Ovary (tissue), 9 donors: ENCODE data around the gene CEP85L. TPM values are rescaled to one million over a fixed set of nuclear protein-coding genes. Genes with fewer than 3 reads are reported as not detected.

Experiments
- DNase-seq, 5 donors: peaks; one replicate each; pipeline ENCODE4 v3.0.0-alpha.2; 2019 to 2020
- H3K27ac ChIP-seq, 2 donors: fragments of 200-600 bp; one replicate each; pipeline versions ENCODE4 v1.5.1 to v1.8.0; 2019 to 2022
- H3K27me3 ChIP-seq: fragments of 200-600 bp; one replicate; pipeline ENCODE4 v1.8.0; 2022
- H3K36me3 ChIP-seq: fragments of 200-600 bp; sonication (generic); one replicate; pipeline ENCODE4 v1.5.1; 2019
- H3K4me1 ChIP-seq: one replicate; pipeline ENCODE4 v1.8.1; 2013; ENCODE audit warnings: mild to moderate bottlenecking, moderate library complexity; ENCODE audit not compliant: insufficient read depth
- H3K4me3 ChIP-seq: fragments of 200-600 bp; sonication (generic); one replicate; pipeline ENCODE4 v1.5.1; 2017
- H3K9me3 ChIP-seq, 2 donors: fragments of 200-600 bp in 1 of 2; sonication (generic) in 1 of 2; one replicate each; pipeline versions ENCODE4 v1.5.1 to v1.8.1; 2013 to 2019; ENCODE audit warnings: mild to moderate bottlenecking in 1 of 2, moderate library complexity in 1 of 2
- CTCF ChIP-seq, 3 donors: fragments of 450-650 bp in 2 of 3; fragments of 200-600 bp in 1 of 3; IDR thresholded peaks; one replicate each; pipeline versions ENCODE4 v1.5.1 to v1.8.0; 2016 to 2022; ENCODE audit warnings: antibody characterized with exemption in 3 of 3, mild to moderate bottlenecking in 1 of 3
- EP300 ChIP-seq: sonication (generic); formaldehyde crosslinking; IDR thresholded peaks from one replicate; pipeline ENCODE4 v1.6.1; 2017; ENCODE audit warnings: antibody characterized with exemption
- POLR2A ChIP-seq: fragments of 450-650 bp; IDR thresholded peaks from one replicate; pipeline ENCODE4 v1.6.1; 2017; ENCODE audit warnings: antibody characterized with exemption, mild to moderate bottlenecking, moderate library complexity
- WGBS, 3 donors: extraction: QIAGEN DNeasy Blood & Tissue Kit in 1 of 3; methylation state at CpG; one replicate each; pipeline versions ENCODE4 v1.1.5 to v1.1.7; 2013 to 2017; 5-methylcytosine and 5-hydroxymethylcytosine counted together
- intact Hi-C, 4 donors: fragments of 100-400 bp; cut with DNase I; formaldehyde crosslinking; loops; one replicate each; pipeline versions ENCODE4 v1.11.0 to v1.15.1; 2022 to 2023
- polyA plus RNA-seq, 2 donors: library from polyadenylated mRNA; stranded (reverse); fragments of 200-250 nt in 1 of 2; fragments of 350-450 nt in 1 of 2; fragmentation: Illumina TruSeq in 1 of 2; extraction: RNeasy Lipid Tissue Mini Kit (QIAGEN cat#74804) in 1 of 2; gene quantifications; one replicate each; pipeline ENCODE4 v1.2.3, GENCODE V29; 2013 to 2014
- total RNA-seq, 7 donors: library from RNA; depleted of rRNA in 2 of 7; stranded (reverse); fragments of >200 nt in 2 of 7; fragmentation: NEBNext Ultra II Directional in 3 of 7; extraction: Animal tissue kit (Norgen Biotek cat#: 25700) in 3 of 7; gene quantifications; one replicate each; pipeline versions ENCODE4 v1.1.0 to v1.2.4, GENCODE V29; 2016 to 2023
- donor health status: DM: no; HTN: no; CAD: no; lungs with moderate emphysema.
- donor health status: DM: no; HTN: no; CAD: no.
- donor health status: Bipolar disorder and iron deficiency.
- donor health status: DM: yes; HTN: yes; CAD: no.
- donor health status: DM: no; HTN: no; CAD: no.
- donor health status: DM: yes; HTN: yes; CAD: no.

Gene CEP85L
- total and polyA plus RNA-seq, 9 donors: 4.0 to 33.4 (median 24.3) TPM

DNA sequence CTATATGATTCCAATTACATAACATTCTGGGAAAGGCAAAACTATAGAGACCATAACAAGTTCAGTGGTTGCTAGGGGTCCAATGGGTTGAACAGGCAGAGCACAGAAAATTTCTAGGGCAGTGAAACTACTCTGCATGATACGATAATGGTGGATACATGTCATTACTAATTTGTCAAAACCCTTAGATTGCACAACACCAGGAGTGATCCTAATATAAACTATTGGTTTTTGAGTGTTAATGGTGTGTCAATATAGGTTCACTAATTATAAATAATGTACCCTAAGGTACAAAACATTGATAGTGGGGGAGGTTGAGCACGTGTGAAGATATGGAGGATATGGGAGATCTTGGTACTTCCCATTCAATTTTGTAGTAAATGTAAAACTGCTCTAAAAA lies 145.7 kb downstream of the CEP85L start:
- intact Hi-C loops: no loop called here
- no peak for TF ChIP-seq POLR2A
- no peak for TF ChIP-seq CTCF (IDR thresholded peaks at IDR 0.05)
- no peak for TF ChIP-seq EP300

DNA sequence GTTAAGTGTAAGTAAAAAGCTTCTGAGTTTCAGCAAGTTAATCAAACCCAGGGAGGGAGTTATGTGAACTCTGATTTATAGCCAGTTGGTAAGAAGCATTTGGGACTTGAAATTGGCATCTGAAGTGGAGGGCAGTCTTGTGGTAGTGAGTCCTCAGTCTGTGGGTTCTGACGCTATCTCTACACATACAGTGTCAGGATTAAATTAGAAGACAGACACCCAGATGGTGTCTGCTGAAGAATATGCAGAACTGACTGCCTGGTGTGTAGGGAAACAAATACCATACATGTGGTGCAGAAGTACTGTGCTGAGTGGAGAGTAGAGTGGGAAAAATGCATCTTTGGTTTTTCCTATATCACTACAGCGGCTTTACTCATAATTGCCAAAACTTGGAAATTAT lies 146.8 kb downstream of the CEP85L start:
- no peaks in the 10 kb centered on the region for H3K27me3 ChIP-seq
- H3K27ac ChIP-seq: no peak overlapping the region
- no peaks in the 10 kb centered on the region for H3K4me1 ChIP-seq
- intact Hi-C loops: no loop called here
- 97% methylated on average over 2 of the region's 2 CpGs for WGBS, 3 donors
- no peak for TF ChIP-seq POLR2A
- TF ChIP-seq EP300: no peak
- TF ChIP-seq CTCF (IDR thresholded peaks at IDR 0.05): no peak
- no peak for DNase-seq
- no peaks in the 10 kb centered on the region for H3K9me3 ChIP-seq
- no peak overlapping the region for H3K4me3 ChIP-seq
- no peaks in the 10 kb centered on the region for H3K36me3 ChIP-seq

More for the DNA sequence above, 145.7 kb downstream of the CEP85L start:
- DNase-seq: no peak
- no peaks in the 10 kb centered on the region for H3K36me3 ChIP-seq
- H3K4me3 ChIP-seq: no peak overlapping the region
- no peaks in the 10 kb centered on the region for H3K4me1 ChIP-seq
- H3K27ac ChIP-seq: no peak overlapping the region
- no peaks in the 10 kb centered on the region for H3K9me3 ChIP-seq
- WGBS, 3 donors: 89 to 94% (median 91%) methylated on average over 2 of the region's 2 CpGs
- H3K27me3 ChIP-seq: no peaks in the 10 kb centered on the region

GRCh38 chr6:118502169-118502568 lies 149.2 kb downstream of the CEP85L start:
- no peaks in the 10 kb centered on the region for H3K36me3 ChIP-seq
- H3K9me3 ChIP-seq: no peaks in the 10 kb centered on the region
- DNase-seq: no peak
- WGBS, 3 donors: 40 to 81% (median 66%) methylated on average over 2 of the region's 2 CpGs
- TF ChIP-seq POLR2A (no peak), EP300 (no peak), CTCF (IDR thresholded peaks at IDR 0.05) (no peak)
- H3K4me1 ChIP-seq: no peaks in the 10 kb centered on the region
- H3K27ac ChIP-seq: no peak overlapping the region
- intact Hi-C loops: no loop called here
- no peak overlapping the region for H3K4me3 ChIP-seq
- H3K27me3 ChIP-seq: no peaks in the 10 kb centered on the region

- H3K27me3 ChIP-seq: no peaks in the 10 kb centered on the region
- no peaks in the 10 kb centered on the region for H3K4me1 ChIP-seq
- DNase-seq: no peak
- intact Hi-C loops: no loop called here
- no peak overlapping the region for H3K4me3 ChIP-seq
- TF ChIP-seq EP300 (no peak), CTCF (IDR thresholded peaks at IDR 0.05) (no peak), POLR2A (no peak)
- no peak overlapping the region for H3K27ac ChIP-seq
- no peaks in the 10 kb centered on the region for H3K9me3 ChIP-seq
- WGBS, 3 donors: 54 to 70% (median 60%) methylated on average over 1 of the region's 1 CpG
- no peaks in the 10 kb centered on the region for H3K36me3 ChIP-seq
Observed at GRCh38 chr6:118501765-118502164, 149.6 kb downstream of the CEP85L start.

- Histone ChIP-seq H3K36me3 (no peaks in the 10 kb centered on the region), H3K4me3 (no peak overlapping the region), H3K27me3 (no peaks in the 10 kb centered on the region), H3K4me1 (no peaks in the 10 kb centered on the region), H3K9me3 (no peaks in the 10 kb centered on the region), H3K27ac (no peak overlapping the region)
- WGBS, 3 donors: 75 to 95% (median 91%) methylated on average over 5 of the region's 5 CpGs
- TF ChIP-seq POLR2A: no peak
- TF ChIP-seq EP300: no peak
- no peak for TF ChIP-seq CTCF (IDR thresholded peaks at IDR 0.05)
- intact Hi-C loops: no loop called here
- no peak for DNase-seq
Observed at GRCh38 chr6:118501099-118501498, 150.3 kb downstream of the CEP85L start.
